H1 (cell line): ENCODE measurements around the gene ZNF154. TPM values are rescaled to one million over a fixed set of nuclear protein-coding genes. Genes with fewer than 3 reads are reported as not detected.

Source experiments
- CTCF ChIA-PET: fragments of 300-600 bp; sonication (Branson Sonifier 250); formaldehyde crosslinking; loops from one replicate; lab custom pipeline; 2021; ENCODE audit not compliant: partially characterized antibody; lab: Charles Lee
- POLR2A ChIA-PET: fragments of 300-600 bp; sonication (Branson Sonifier 250); formaldehyde crosslinking; loops from one replicate; lab custom pipeline; 2021; ENCODE audit warnings: inconsistent platforms; ENCODE audit not compliant: partially characterized antibody; lab: Charles Lee
- DNase-seq, 2 experiments: peaks; one replicate each; pipeline versions ENCODE4 v3.0.0 to v3.0.0-alpha.2; 2010 to 2022; ENCODE audit warnings: low spot score in 2 of 2, low read depth in 1 of 2, mixed read lengths in 1 of 2
- FAIRE-seq: peaks from 2 replicates; lab custom pipeline; 2011; peaks lifted over from hg19 to GRCh38; lab: Jason Lieb, UNC
- H2AFZ ChIP-seq: 2 replicates; pipeline ENCODE4 v1.8.1; 2012; ENCODE audit warnings: low read length, inconsistent platforms
- H2AK5ac ChIP-seq: 2 replicates; pipeline ENCODE4 v1.6.1; 2013; ENCODE audit warnings: low read depth, low read length
- H2BK120ac ChIP-seq: replicated peaks from 2 replicates; pipeline ENCODE3; 2013; ENCODE audit warnings: low read depth, low read length, inconsistent platforms
- H2BK12ac ChIP-seq: 2 replicates; pipeline ENCODE4 v1.6.1; 2013; ENCODE audit warnings: low read depth, low read length
- H2BK15ac ChIP-seq: 2 replicates; pipeline ENCODE4 v1.6.1; 2013; ENCODE audit warnings: low read length
- H2BK20ac ChIP-seq: 2 replicates; pipeline ENCODE4 v1.6.1; 2013; ENCODE audit warnings: low read length
- H2BK5ac ChIP-seq: 2 replicates; pipeline ENCODE4 v1.6.1; 2013; ENCODE audit warnings: low read depth, low read length
- H3K14ac ChIP-seq: 2 replicates; pipeline ENCODE4 v1.6.1; 2013; ENCODE audit warnings: inconsistent platforms; ENCODE audit not compliant: insufficient read length
- H3K18ac ChIP-seq: 2 replicates; pipeline ENCODE4 v1.6.1; 2013; ENCODE audit warnings: low read length; ENCODE audit errors: extremely low read depth
- H3K23ac ChIP-seq: 2 replicates; pipeline ENCODE4 v1.6.1; 2013; ENCODE audit warnings: inconsistent platforms; ENCODE audit not compliant: insufficient read length
- H3K23me2 ChIP-seq: 2 replicates; pipeline ENCODE4 v1.6.1; 2013; ENCODE audit warnings: low read depth, low read length
- H3K27ac ChIP-seq: 2 replicates; pipeline ENCODE4 v1.6.1; 2011; ENCODE audit warnings: low read depth, low read length, inconsistent platforms
- H3K27me3 ChIP-seq, 4 experiments: replicated peaks in 1 of 4; 1 replicate in 1 of 4; 2 replicates in 3 of 4; pipeline versions ENCODE4 v1.6.1 to v1.8.1; 2011 to 2013; ENCODE audit warnings: low read length in 3 of 4, mild to moderate bottlenecking in 3 of 4, inconsistent platforms in 2 of 4, mixed read lengths in 2 of 4, moderate library complexity in 1 of 4; ENCODE audit not compliant: control insufficient read depth in 3 of 4, insufficient read depth in 3 of 4; ENCODE audit errors: extremely low read depth in 1 of 4
- H3K36me3 ChIP-seq, 4 experiments: 2 replicates each; pipeline versions ENCODE4 v1.6.1 to v1.8.1; 2011 to 2013; ENCODE audit warnings: mild to moderate bottlenecking in 4 of 4, low read length in 3 of 4, moderate library complexity in 2 of 4, control low read depth in 1 of 4, inconsistent platforms in 1 of 4; ENCODE audit not compliant: insufficient read depth in 4 of 4, control insufficient read depth in 2 of 4
- H3K4ac ChIP-seq: replicated peaks from 2 replicates; pipeline ENCODE3; 2013; ENCODE audit warnings: low read length, low read depth, mixed read lengths, inconsistent platforms; ENCODE audit not compliant: insufficient read length
- H3K4me1 ChIP-seq, 4 experiments: replicated peaks in 1 of 4; 1 replicate in 1 of 4; 2 replicates in 3 of 4; pipeline versions ENCODE4 v1.6.1 to v1.8.1; 2011 to 2013; ENCODE audit warnings: low read length in 3 of 4, inconsistent platforms in 2 of 4, mixed read lengths in 1 of 4; ENCODE audit not compliant: insufficient read depth in 4 of 4, control insufficient read depth in 3 of 4
- H3K4me2 ChIP-seq, 2 experiments: 2 replicates each; pipeline versions ENCODE4 v1.6.1 to v1.8.1; 2011 to 2013; ENCODE audit warnings: low read depth in 2 of 2, low read length in 2 of 2, control low read depth in 1 of 2, inconsistent platforms in 1 of 2, mild to moderate bottlenecking in 1 of 2; ENCODE audit not compliant: insufficient read depth in 1 of 2
- H3K4me3 ChIP-seq, 4 experiments: fragments of 200-600, 300-600 bp in 1 of 4; sonication (generic), shearing (Covaris generic), sonication (Bioruptor Twin) in 1 of 4; 2 replicates each; pipeline versions ENCODE4 v1.5.1 to v1.8.1; 2011 to 2016; ENCODE audit warnings: low read length in 4 of 4, low read depth in 3 of 4, control low read depth in 2 of 4, inconsistent platforms in 2 of 4, mild to moderate bottlenecking in 2 of 4, mixed read lengths in 1 of 4, moderate library complexity in 1 of 4; ENCODE audit not compliant: insufficient read depth in 2 of 4; ENCODE audit errors: extremely low read depth in 1 of 4
- H3K56ac ChIP-seq: replicated peaks from 2 replicates; pipeline ENCODE3; 2013; ENCODE audit warnings: low read depth, mild to moderate bottlenecking, mixed read lengths, low read length, inconsistent platforms; ENCODE audit not compliant: insufficient read length
- H3K79me1 ChIP-seq: 2 replicates; pipeline ENCODE4 v1.6.1; 2013; ENCODE audit warnings: low read depth, low read length, control low read depth
- H3K79me2 ChIP-seq, 2 experiments: 2 replicates each; pipeline versions ENCODE4 v1.6.1 to v1.8.1; 2012 to 2013; ENCODE audit warnings: low read length in 2 of 2, mild to moderate bottlenecking in 2 of 2, inconsistent platforms in 1 of 2; ENCODE audit not compliant: insufficient read depth in 2 of 2, control insufficient read depth in 1 of 2
- H3K9ac ChIP-seq, 4 experiments: replicated peaks in 1 of 4; 1 replicate in 1 of 4; 2 replicates in 3 of 4; pipeline versions ENCODE4 v1.6.1 to v1.8.1; 2011 to 2013; ENCODE audit warnings: low read depth in 3 of 4, low read length in 3 of 4, control low read depth in 2 of 4, mild to moderate bottlenecking in 2 of 4, moderate library complexity in 2 of 4, inconsistent platforms in 1 of 4; ENCODE audit errors: extremely low read depth in 1 of 4
- H3K9me3 ChIP-seq, 2 experiments: 2 replicates each; pipeline versions ENCODE4 v1.6.1 to v1.8.1; 2012 to 2013; ENCODE audit warnings: mild to moderate bottlenecking in 2 of 2, moderate library complexity in 2 of 2, control low read depth in 1 of 2, inconsistent platforms in 1 of 2, low read depth in 1 of 2, low read length in 1 of 2, mixed read lengths in 1 of 2; ENCODE audit not compliant: insufficient read depth in 2 of 2
- H4K20me1 ChIP-seq, 2 experiments: replicated peaks in 1 of 2; 2 replicates each; pipeline versions ENCODE3 to v1.8.1; 2011 to 2013; ENCODE audit warnings: inconsistent platforms in 2 of 2, low read length in 2 of 2, mild to moderate bottlenecking in 1 of 2; ENCODE audit not compliant: insufficient read depth in 2 of 2, control insufficient read depth in 1 of 2
- H4K5ac ChIP-seq: 2 replicates; pipeline ENCODE4 v1.6.1; 2013; ENCODE audit warnings: low read length, low read depth, mixed read lengths, inconsistent platforms; ENCODE audit not compliant: insufficient read length
- H4K8ac ChIP-seq: 2 replicates; pipeline ENCODE4 v1.8.0; 2013; ENCODE audit warnings: mild to moderate bottlenecking, moderate library complexity, low read length, inconsistent platforms; ENCODE audit not compliant: insufficient read depth; ENCODE audit errors: extremely low read depth
- H4K91ac ChIP-seq: replicated peaks from 2 replicates; pipeline ENCODE3; 2013; ENCODE audit warnings: low read length, mixed read lengths, inconsistent platforms; ENCODE audit not compliant: insufficient read length
- EZH2 ChIP-seq: fragments of 200-600 bp; sonication (generic); IDR thresholded peaks from 2 replicates; pipeline ENCODE4 v1.7.1; 2012; ENCODE audit warnings: low read depth, mild to moderate bottlenecking, moderate library complexity, low read length, inconsistent platforms; ENCODE audit not compliant: severe bottlenecking
- RAD21 ChIP-seq, 2 experiments: IDR thresholded peaks in 1 of 2; conservative IDR thresholded peaks in 1 of 2; 2 replicates each; pipeline ENCODE4 v1.6.1; 2011; ENCODE audit warnings: low read depth in 2 of 2, low read length in 2 of 2, improper control_type of control experiment in 1 of 2, inconsistent platforms in 1 of 2, mild to moderate bottlenecking in 1 of 2, moderate library complexity in 1 of 2
- WGBS, 2 experiments: shearing (Covaris generic) in 1 of 2; methylation state at CpG; one replicate each; pipeline versions ENCODE4 v1.1.6 to v1.1.7; 2013 to 2015; ENCODE audit warnings: low lambda C conversion rate in 2 of 2, mixed read lengths in 2 of 2, inconsistent platforms in 1 of 2, low coverage in 1 of 2, missing lambda C conversion rate in 1 of 2; ENCODE audit not compliant: insufficient replicate concordance in 2 of 2, insufficient coverage in 1 of 2, insufficient read length in 1 of 2; ENCODE audit errors: extremely low coverage in 1 of 2, missing lambda C conversion rate in 1 of 2; 5-methylcytosine and 5-hydroxymethylcytosine counted together
- polyA plus RNA-seq, 7 experiments: library from polyadenylated mRNA; depleted of rRNA in 3 of 7; stranded (reverse) in 5 of 7; unstranded in 2 of 7; fragments of >200 nt in 5 of 7; fragments of 200-250 nt in 2 of 7; gene quantifications; 1 replicate in 5 of 7; 2 replicates in 1 of 7; 4 replicates in 1 of 7; pipeline versions ENCODE4 v1.2.1 to v1.2.3, GENCODE V29; 2011 to 2013; ENCODE audit warnings: missing spikeins in 2 of 7, mixed read lengths in 2 of 7
- total RNA-seq: library from RNA; stranded (reverse); fragmentation: NEBNext Ultra II Directional; extraction: Animal tissue kit (Norgen Biotek cat#: 25700); gene quantifications from 2 replicates; pipeline ENCODE4 v1.2.1, GENCODE V29; 2021

ZNF154 gene
- total and polyA plus RNA-seq, 2 of the 8 experiments (the other 6 are each of a cell fraction or from before 2014, with no cell fraction given), result 5.3 to 11.6 TPM

DNA sequence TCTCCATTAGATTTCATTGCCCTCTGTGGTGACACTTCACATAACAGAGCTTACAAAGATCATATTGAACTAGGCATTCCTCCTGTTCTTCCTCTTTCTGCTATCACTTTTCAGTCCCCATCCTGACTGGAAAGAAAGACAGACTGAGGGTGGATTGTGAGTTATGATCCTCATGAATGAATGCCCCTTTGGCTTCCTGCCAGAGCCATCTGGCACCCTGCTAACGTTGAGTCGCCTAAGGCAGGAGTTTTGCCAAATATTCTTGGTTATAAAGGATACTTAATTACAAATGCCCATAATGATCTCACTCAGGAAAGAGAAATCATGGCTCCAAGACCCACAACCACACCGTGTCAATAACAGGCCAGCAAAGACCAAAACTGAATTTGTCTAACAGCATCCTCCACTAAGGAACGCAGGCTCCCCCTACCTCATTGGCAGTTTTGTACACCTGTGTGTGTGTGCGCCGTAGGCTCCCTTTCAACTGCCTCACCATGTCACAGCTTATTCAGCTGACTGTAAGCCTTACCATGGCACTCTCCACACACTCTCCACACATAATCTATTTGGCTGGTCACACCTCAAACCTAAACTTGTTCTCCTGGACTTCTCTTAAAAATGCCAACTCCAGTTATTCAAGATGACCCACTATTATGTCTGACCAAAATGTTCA, 60.5 kb downstream of the ZNF154 start:
- Histone ChIP-seq H2BK12ac (no peak overlapping the region), H3K23ac (no peak overlapping the region), H3K23me2 (no peaks in the 10 kb centered on the region; the same call in 1 of the 2 replicates), H4K8ac (no peak overlapping the region), H3K27ac (no peak overlapping the region), H2BK15ac (no peak overlapping the region), H3K56ac (no peak overlapping the region), H4K20me1 (no peaks in the 10 kb centered on the region), H3K36me3 (no peaks in the 10 kb centered on the region), H3K4ac (no peak overlapping the region), H3K9me3 (no peaks in the 10 kb centered on the region), H3K79me1 (no peaks in the 10 kb centered on the region), H3K79me2 (no peaks in the 10 kb centered on the region), H3K18ac (no peak overlapping the region), H3K4me1 (peaks cover 0 to 2% (median 0%) of the 10 kb centered on the region in 4 experiments; a peak in 1 of 7 replicates), H2AK5ac (no peak overlapping the region), H2BK120ac (no peak overlapping the region), H3K27me3 (no peaks in the 10 kb centered on the region), H2BK20ac (no peak overlapping the region), H3K4me3 (no peak overlapping the region), H3K14ac (no peak overlapping the region), H4K91ac (no peak overlapping the region), H3K4me2 (no peak overlapping the region), H2AFZ (no peak overlapping the region), H3K9ac (no peak overlapping the region), H2BK5ac (no peak overlapping the region), H4K5ac (no peak overlapping the region)
- POLR2A ChIA-PET, result interaction anchor here (1.0 to 2.2 kb wide), 3 partner anchors 16 to 32 kb away, joined by 3 to 5 read pairs (median 3); partner anchors contain the start of gene ZNF211
- CTCF ChIA-PET, result interaction anchor here (0.9 kb wide), 1 partner anchor 15 kb away, joined by 4 read pairs; the partner anchor contains the start of gene ZNF211
- 91% methylated on average over 6 of the region's 6 CpGs; no CpG with 5 or more reads in 1 of the 2 experiments for WGBS, 2 experiments
- TF ChIP-seq RAD21 (IDR thresholded peaks at IDR 0.05 in 1 of 2, conservative IDR thresholded peaks at IDR 0.05 in 1 of 2; ENCODE audit: low read depth in 2 of 2, low read length in 2 of 2), result 0 out of 4 replicates have a peak, but pooled peaks of 1 of the 2 experiments have one; percentile 7
- no peak for TF ChIP-seq EZH2
- DNase-seq (peak in 1 of 2 experiments; percentile 14), FAIRE-seq (no peak)
